Measurements from ENCODE around the gene SSTR4. TPM values are rescaled to one million over a fixed set of nuclear protein-coding genes. Genes with fewer than 3 reads are reported as not detected.

Gene SSTR4
- total and polyA plus RNA-seq, 2 of the 13 experiments (the other 11 are each of a cell fraction or from before 2014, with no cell fraction given) = not detected

DNA sequence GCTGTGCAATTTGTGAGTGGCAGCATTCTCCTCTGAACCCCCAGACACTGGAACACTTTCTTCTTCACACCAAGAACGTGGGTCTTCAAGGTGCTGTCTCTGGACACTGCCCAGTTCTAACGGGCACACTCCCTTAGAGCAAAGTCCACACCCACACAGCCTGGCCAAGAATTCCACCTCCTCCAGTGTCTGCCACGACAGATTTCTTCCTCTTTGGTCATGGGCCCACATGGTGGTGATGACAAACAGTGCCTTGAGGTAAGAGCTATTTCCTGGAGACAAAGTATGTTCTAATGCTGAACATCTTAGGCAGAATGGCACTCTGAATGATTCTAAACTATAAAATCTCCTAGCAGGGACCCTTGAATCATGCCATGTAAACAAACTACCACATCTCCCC, 25.5 kb upstream of the SSTR4 start (continued):
- TF ChIP-seq, protein P1, sequence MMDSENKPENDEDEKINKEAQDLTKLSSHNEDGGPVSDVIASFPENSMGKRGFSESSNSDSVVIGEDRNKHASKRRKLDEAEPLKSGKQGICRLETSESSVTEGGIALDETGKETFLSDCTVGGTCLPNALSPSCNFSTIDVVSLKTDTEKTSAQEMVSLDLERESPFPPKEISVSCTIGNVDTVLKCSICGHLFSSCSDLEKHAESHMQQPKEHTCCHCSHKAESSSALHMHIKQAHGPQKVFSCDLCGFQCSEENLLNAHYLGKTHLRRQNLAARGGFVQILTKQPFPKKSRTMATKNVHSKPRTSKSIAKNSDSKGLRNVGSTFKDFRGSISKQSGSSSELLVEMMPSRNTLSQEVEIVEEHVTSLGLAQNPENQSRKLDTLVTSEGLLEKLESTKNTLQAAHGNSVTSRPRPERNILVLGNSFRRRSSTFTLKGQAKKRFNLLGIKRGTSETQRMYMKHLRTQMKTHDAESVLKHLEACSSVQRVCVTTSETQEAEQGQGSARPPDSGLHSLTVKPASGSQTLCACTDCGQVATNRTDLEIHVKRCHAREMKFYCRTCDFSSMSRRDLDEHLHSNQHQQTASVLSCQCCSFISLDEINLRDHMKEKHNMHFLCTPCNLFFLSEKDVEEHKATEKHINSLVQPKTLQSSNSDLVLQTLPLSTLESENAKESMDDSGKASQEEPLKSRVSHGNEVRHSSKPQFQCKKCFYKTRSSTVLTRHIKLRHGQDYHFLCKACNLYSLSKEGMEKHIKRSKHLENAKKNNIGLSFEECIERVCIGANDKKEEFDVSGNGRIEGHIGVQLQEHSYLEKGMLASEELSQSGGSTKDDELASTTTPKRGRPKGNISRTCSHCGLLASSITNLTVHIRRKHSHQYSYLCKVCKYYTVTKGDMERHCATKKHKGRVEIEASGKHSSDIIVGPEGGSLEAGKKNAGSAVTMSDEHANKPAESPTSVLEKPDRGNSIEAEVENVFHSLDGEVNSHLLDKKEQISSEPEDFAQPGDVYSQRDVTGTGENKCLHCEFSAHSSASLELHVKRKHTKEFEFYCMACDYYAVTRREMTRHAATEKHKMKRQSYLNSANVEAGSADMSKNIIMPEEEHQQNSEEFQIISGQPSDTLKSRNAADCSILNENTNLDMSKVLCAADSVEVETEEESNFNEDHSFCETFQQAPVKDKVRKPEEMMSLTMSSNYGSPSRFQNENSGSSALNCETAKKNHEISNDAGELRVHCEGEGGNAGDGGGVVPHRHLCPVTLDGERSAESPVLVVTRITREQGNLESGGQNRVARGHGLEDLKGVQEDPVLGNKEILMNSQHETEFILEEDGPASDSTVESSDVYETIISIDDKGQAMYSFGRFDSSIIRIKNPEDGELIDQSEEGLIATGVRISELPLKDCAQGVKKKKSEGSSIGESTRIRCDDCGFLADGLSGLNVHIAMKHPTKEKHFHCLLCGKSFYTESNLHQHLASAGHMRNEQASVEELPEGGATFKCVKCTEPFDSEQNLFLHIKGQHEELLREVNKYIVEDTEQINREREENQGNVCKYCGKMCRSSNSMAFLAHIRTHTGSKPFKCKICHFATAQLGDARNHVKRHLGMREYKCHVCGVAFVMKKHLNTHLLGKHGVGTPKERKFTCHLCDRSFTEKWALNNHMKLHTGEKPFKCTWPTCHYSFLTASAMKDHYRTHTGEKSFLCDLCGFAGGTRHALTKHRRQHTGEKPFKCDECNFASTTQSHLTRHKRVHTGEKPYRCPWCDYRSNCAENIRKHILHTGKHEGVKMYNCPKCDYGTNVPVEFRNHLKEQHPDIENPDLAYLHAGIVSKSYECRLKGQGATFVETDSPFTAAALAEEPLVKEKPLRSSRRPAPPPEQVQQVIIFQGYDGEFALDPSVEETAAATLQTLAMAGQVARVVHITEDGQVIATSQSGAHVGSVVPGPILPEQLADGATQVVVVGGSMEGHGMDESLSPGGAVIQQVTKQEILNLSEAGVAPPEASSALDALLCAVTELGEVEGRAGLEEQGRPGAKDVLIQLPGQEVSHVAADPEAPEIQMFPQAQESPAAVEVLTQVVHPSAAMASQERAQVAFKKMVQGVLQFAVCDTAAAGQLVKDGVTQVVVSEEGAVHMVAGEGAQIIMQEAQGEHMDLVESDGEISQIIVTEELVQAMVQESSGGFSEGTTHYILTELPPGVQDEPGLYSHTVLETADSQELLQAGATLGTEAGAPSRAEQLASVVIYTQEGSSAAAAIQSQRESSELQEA (CRISPR knock-in tag; IDR thresholded peaks at IDR 0.05; ENCODE audit: not compliant biosample characterization) = no peak
- TF ChIP-seq BRF2 (CRISPR knock-in tag; IDR thresholded peaks at IDR 0.05) (no peak), CEBPB (IDR thresholded peaks at IDR 0.05; ENCODE audit: borderline replicate concordance, low read depth, low read length) (no peak), ZBTB34 (CRISPR knock-in tag; IDR thresholded peaks at IDR 0.05) (no peak)
- TF ChIP-seq, protein P2, sequence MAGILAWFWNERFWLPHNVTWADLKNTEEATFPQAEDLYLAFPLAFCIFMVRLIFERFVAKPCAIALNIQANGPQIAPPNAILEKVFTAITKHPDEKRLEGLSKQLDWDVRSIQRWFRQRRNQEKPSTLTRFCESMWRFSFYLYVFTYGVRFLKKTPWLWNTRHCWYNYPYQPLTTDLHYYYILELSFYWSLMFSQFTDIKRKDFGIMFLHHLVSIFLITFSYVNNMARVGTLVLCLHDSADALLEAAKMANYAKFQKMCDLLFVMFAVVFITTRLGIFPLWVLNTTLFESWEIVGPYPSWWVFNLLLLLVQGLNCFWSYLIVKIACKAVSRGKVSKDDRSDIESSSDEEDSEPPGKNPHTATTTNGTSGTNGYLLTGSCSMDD (CRISPR knock-in tag; IDR thresholded peaks at IDR 0.05) = no peak

Measured in HepG2 (cell line).